Spleen (tissue), 7 donors: Measurements from ENCODE around the gene ZNF780A.

Experiments used
- POLR2A ChIP-seq, 3 donors: fragments of 450-650 bp; IDR thresholded peaks; one replicate each; pipeline ENCODE4 v1.5.1; 2017; ENCODE audit warnings: antibody characterized with exemption in 3 of 3, mild to moderate bottlenecking in 1 of 3
- TF ChIP-seq, protein P1 (sequence below), 11 experiments: fragments of 200-600 bp in 7 of 11; fragments of 450-650 bp in 4 of 11; sonication (generic) in 4 of 11; IDR thresholded peaks in 8 of 11; conservative IDR thresholded peaks in 3 of 11; 1 replicate in 7 of 11; 2 replicates in 4 of 11; pipeline versions ENCODE4 v1.4.0 to v1.8.0; 2016 to 2021; ENCODE audit warnings: antibody characterized with exemption in 11 of 11, inconsistent platforms in 4 of 11, mild to moderate bottlenecking in 1 of 11
- donor health status: DM: no; HTN: no; CAD: no; lungs with moderate emphysema.
- donor health status: DM: no; HTN: no; CAD: no.
- donor health status: DM: no; HTN: no; CAD: no.

GRCh38 chr19:40054632-40055031 lies 36.1 kb downstream of the ZNF780A start:
- TF ChIP-seq, protein P1, sequence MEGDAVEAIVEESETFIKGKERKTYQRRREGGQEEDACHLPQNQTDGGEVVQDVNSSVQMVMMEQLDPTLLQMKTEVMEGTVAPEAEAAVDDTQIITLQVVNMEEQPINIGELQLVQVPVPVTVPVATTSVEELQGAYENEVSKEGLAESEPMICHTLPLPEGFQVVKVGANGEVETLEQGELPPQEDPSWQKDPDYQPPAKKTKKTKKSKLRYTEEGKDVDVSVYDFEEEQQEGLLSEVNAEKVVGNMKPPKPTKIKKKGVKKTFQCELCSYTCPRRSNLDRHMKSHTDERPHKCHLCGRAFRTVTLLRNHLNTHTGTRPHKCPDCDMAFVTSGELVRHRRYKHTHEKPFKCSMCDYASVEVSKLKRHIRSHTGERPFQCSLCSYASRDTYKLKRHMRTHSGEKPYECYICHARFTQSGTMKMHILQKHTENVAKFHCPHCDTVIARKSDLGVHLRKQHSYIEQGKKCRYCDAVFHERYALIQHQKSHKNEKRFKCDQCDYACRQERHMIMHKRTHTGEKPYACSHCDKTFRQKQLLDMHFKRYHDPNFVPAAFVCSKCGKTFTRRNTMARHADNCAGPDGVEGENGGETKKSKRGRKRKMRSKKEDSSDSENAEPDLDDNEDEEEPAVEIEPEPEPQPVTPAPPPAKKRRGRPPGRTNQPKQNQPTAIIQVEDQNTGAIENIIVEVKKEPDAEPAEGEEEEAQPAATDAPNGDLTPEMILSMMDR (IDR thresholded peaks at IDR 0.05 in 8 of 11, conservative IDR thresholded peaks at IDR 0.05 in 3 of 11), result no peak
- TF ChIP-seq POLR2A (IDR thresholded peaks at IDR 0.05), result no peak
